A549 (cell line): ENCODE results near the gene MYH9. TPM values are rescaled to one million over a fixed set of nuclear protein-coding genes. Genes with fewer than 3 reads are reported as not detected.

Experiments used
- ATAC-seq, 2 experiments: fragments of 200-7000 bp in 1 of 2; fragments of >200 bp in 1 of 2; cut with Nextera tagmentation in 1 of 2; cut with Tn5 transposase in 1 of 2; 3 replicates each; pipeline versions ENCODE4 v1.8.0 to v1.9.1; 2018 to 2020; ENCODE audit warnings: mild to moderate bottlenecking in 1 of 2, moderate library complexity in 1 of 2
- CTCF ChIA-PET: fragments of 300-600 bp; sonication (Branson Sonifier 250); formaldehyde crosslinking; extraction: SDS; loops from one replicate; lab custom pipeline; 2021; ENCODE audit warnings: antibody characterized with exemption, inconsistent platforms; lab: Yijun Ruan, JAX
- POLR2A ChIA-PET: fragments of 350-600 bp; formaldehyde crosslinking; extraction: SDS; loops from one replicate; lab custom pipeline; 2021; ENCODE audit warnings: antibody characterized with exemption, inconsistent platforms; lab: Yijun Ruan, JAX
- DNase-seq, 2 experiments: peaks; one replicate each; pipeline versions ENCODE4 v3.0.0 to v3.0.0-alpha.2; 2011 to 2016; ENCODE audit warnings: low read depth in 1 of 2, low spot score in 1 of 2
- FAIRE-seq: peaks from 2 replicates; lab custom pipeline; 2011; peaks lifted over from hg19 to GRCh38; lab: Jason Lieb, UNC
- H3K27ac ChIP-seq, 2 experiments: fragments of >200 bp; sonication (Bioruptor Twin); formaldehyde crosslinking; 3 replicates each; pipeline ENCODE4 v1.5.1; 2016 to 2017
- H3K4me1 ChIP-seq: fragments of >200 bp; sonication (Bioruptor Twin); formaldehyde crosslinking; 3 replicates; pipeline ENCODE4 v1.6.1; 2016
- H3K4me2 ChIP-seq: fragments of >200 bp; sonication (Bioruptor Twin); formaldehyde crosslinking; 3 replicates; pipeline ENCODE4 v1.6.1; 2016
- H3K4me3 ChIP-seq: fragments of >200 bp; sonication (Bioruptor Twin); formaldehyde crosslinking; 3 replicates; pipeline ENCODE4 v1.5.1; 2016
- H3K9me3 ChIP-seq: fragments of >200 bp; sonication (Bioruptor Twin); formaldehyde crosslinking; 3 replicates; pipeline ENCODE4 v1.6.1; 2016
- BCL3 ChIP-seq: fragments of >200 bp; sonication (Bioruptor Twin); formaldehyde crosslinking; IDR thresholded peaks from 3 replicates; pipeline ENCODE4 v1.6.1; 2016
- CHD2 ChIP-seq: fragments of 150-350 bp; IDR thresholded peaks from 2 replicates; pipeline ENCODE4 v1.6.1; 2014; ENCODE audit warnings: low read length; ENCODE audit not compliant: partially characterized antibody
- CHD4 ChIP-seq: fragments of 200-600 bp; sonication (generic); IDR thresholded peaks from 2 replicates; pipeline ENCODE4 v1.6.1; 2016; ENCODE audit warnings: antibody characterized with exemption, mild to moderate bottlenecking, borderline replicate concordance
- ESRRA ChIP-seq: fragments of 150-350 bp; IDR thresholded peaks from 2 replicates; pipeline ENCODE4 v1.6.1; 2014; ENCODE audit warnings: mild to moderate bottlenecking, low read length, borderline replicate concordance
- FOSB ChIP-seq: fragments of 250-450 bp; sonication (Bioruptor Pico); IDR thresholded peaks from 2 replicates; pipeline ENCODE4 v1.5.0; 2020; ENCODE audit warnings: mild to moderate bottlenecking, moderate library complexity
- FOSL2 ChIP-seq, 2 experiments: fragments of 450-650 bp in 1 of 2; fragments of >200 bp in 1 of 2; sonication (Bioruptor Twin) in 1 of 2; formaldehyde crosslinking; IDR thresholded peaks; 2 replicates each; pipeline versions ENCODE4 v1.5.0 to v1.6.1; 2016 to 2020; ENCODE audit warnings: mild to moderate bottlenecking in 1 of 2, moderate library complexity in 1 of 2
- GATA3 ChIP-seq: IDR thresholded peaks from 2 replicates; pipeline ENCODE4 v1.6.1; 2012; ENCODE audit warnings: borderline replicate concordance
- JUN ChIP-seq, 2 experiments: fragments of >200 bp; sonication (Bioruptor Twin); formaldehyde crosslinking; IDR thresholded peaks; 2 replicates in 1 of 2; 3 replicates in 1 of 2; pipeline ENCODE4 v1.6.1; 2016 to 2017
- JUNB ChIP-seq: fragments of >200 bp; sonication (Bioruptor Twin); formaldehyde crosslinking; IDR thresholded peaks from 2 replicates; pipeline ENCODE4 v1.6.1; 2016
- KDM5A ChIP-seq: fragments of 200-600 bp; sonication (generic); IDR thresholded peaks from 2 replicates; pipeline ENCODE4 v1.6.1; 2016; ENCODE audit warnings: antibody characterized with exemption, mild to moderate bottlenecking
- MYC ChIP-seq: IDR thresholded peaks from 2 replicates; pipeline ENCODE4 v1.6.1; 2012; ENCODE audit warnings: mild to moderate bottlenecking, inconsistent platforms, low read length, improper control_type of control experiment, borderline replicate concordance
- PHF8 ChIP-seq: fragments of 200-600 bp; sonication (generic); IDR thresholded peaks from 2 replicates; pipeline ENCODE4 v1.6.1; 2016; ENCODE audit warnings: low read depth, mild to moderate bottlenecking, antibody characterized with exemption, moderate library complexity, borderline replicate concordance
- RAD21 ChIP-seq, 2 experiments: fragments of >200 bp in 1 of 2; sonication (Bioruptor Twin) in 1 of 2; formaldehyde crosslinking in 1 of 2; IDR thresholded peaks in 1 of 2; conservative IDR thresholded peaks in 1 of 2; 2 replicates in 1 of 2; 3 replicates in 1 of 2; pipeline ENCODE4 v1.6.1; 2012 to 2018; ENCODE audit warnings: inconsistent platforms in 1 of 2
- RARB ChIP-seq: fragments of 250-450 bp; sonication (Bioruptor Pico); IDR thresholded peaks from 2 replicates; pipeline ENCODE4 v1.8.0; 2021; ENCODE audit warnings: mild to moderate bottlenecking, moderate library complexity
- RCOR1 ChIP-seq: fragments of 150-350 bp; IDR thresholded peaks from 2 replicates; pipeline ENCODE4 v1.6.1; 2014; ENCODE audit warnings: antibody characterized with exemption, low read length, low read depth
- SREBF2 ChIP-seq: fragments of 450-650 bp; IDR thresholded peaks from 2 replicates; pipeline ENCODE4 v1.6.1; 2014; ENCODE audit warnings: mild to moderate bottlenecking, moderate library complexity
- ZC3H11A ChIP-seq: fragments of 450-650 bp; IDR thresholded peaks from 2 replicates; pipeline ENCODE4 v1.6.1; 2014; ENCODE audit warnings: antibody characterized with exemption, mild to moderate bottlenecking
- ZFP36 ChIP-seq: fragments of 450-650 bp; IDR thresholded peaks from 2 replicates; pipeline ENCODE4 v1.6.1; 2014; ENCODE audit warnings: borderline replicate concordance; ENCODE audit not compliant: partially characterized antibody
- ZNF302 ChIP-seq: fragments of 250-450 bp; sonication (Bioruptor Pico); IDR thresholded peaks from 2 replicates; pipeline ENCODE4 v1.9.0; 2021; ENCODE audit warnings: inconsistent platforms, mild to moderate bottlenecking, moderate library complexity
- WGBS: methylation state at CpG from one replicate; pipeline ENCODE4 v1.1.6; 2017; ENCODE audit errors: missing lambda C conversion rate; 5-methylcytosine and 5-hydroxymethylcytosine counted together
- polyA plus RNA-seq, 4 experiments: library from polyadenylated mRNA; depleted of rRNA in 3 of 4; stranded (reverse); fragments of >200 nt; fragmentation: RNase III in 1 of 4; extraction: RNeasy Plus Mini Kit Qiagen cat#74134 plus additional on column Dnase treatment in 1 of 4; gene quantifications; 2 replicates in 3 of 4; 3 replicates in 1 of 4; pipeline ENCODE4 v1.2.3, GENCODE V29; 2011 to 2017

The MYH9 gene
- polyA plus RNA-seq, 2 of the 4 experiments (the other 2 are of a cell fraction) = 92.1 to 158 TPM

GRCh38 chr22:36323855-36324331, 63.9 kb downstream of the MYH9 start (continued):
- no peak for TF ChIP-seq ZNF302 (CRISPR knock-in tag)
- no peak for TF ChIP-seq BCL3
- no peak for TF ChIP-seq GATA3
- TF ChIP-seq PHF8 = no peak
- TF ChIP-seq JUNB = no peak
- TF ChIP-seq SREBF2 = no peak
- no peak for TF ChIP-seq ZFP36

GRCh38 chr22:36323182-36323854, 64.4 kb downstream of the MYH9 start:
- POLR2A ChIA-PET = no interaction called here
- DNase-seq = no peak
- TF ChIP-seq ESRRA (0 out of 2 replicates have a peak, but pooled peaks have one; percentile 47), JUNB (no peak), RCOR1 (no peak), ZC3H11A (no peak), FOSB (CRISPR knock-in tag) (no peak)
- peaks cover 38% of the 10 kb centered on the region for H3K4me1 ChIP-seq
- no peak for ATAC-seq
- H3K9me3 ChIP-seq = no peaks in the 10 kb centered on the region
- 82% methylated on average over 9 of the region's 14 CpGs for WGBS
- peak overlapping the region in 1 of 2 experiments; percentile 99; a peak in 2 of 6 replicates for H3K27ac ChIP-seq
- CTCF ChIA-PET = interaction anchor here (1.2 to 3.1 kb wide), 4 partner anchors 9 to 148 kb away, joined by 3 to 17 read pairs (median 12); no protein-coding TSS in a partner anchor
- FAIRE-seq = no peak
- H3K4me2 ChIP-seq = no peak overlapping the region
- H3K4me3 ChIP-seq = no peak overlapping the region

GRCh38 chr22:36322602-36322915, 65.2 kb downstream of the MYH9 start:
- CTCF ChIA-PET = interaction anchor here (1.2 to 2.9 kb wide), 4 partner anchors 9 to 148 kb away, joined by 3 to 17 read pairs (median 9); no protein-coding TSS in a partner anchor
- WGBS = 85% methylated on average over 7 of the region's 11 CpGs
- no peak overlapping the region for H3K4me3 ChIP-seq
- TF ChIP-seq MYC = no peak
- TF ChIP-seq CHD2 = no peak
- TF ChIP-seq FOSL2 (IDR thresholded peaks at IDR 0.05) = no peak
- no peak for TF ChIP-seq FOSL2 (CRISPR knock-in tag; IDR thresholded peaks at IDR 0.05)
- TF ChIP-seq RCOR1 = no peak
- no peak for TF ChIP-seq RAD21 (conservative IDR thresholded peaks at IDR 0.05 in 1 of 2, IDR thresholded peaks at IDR 0.05 in 1 of 2)
- TF ChIP-seq RARB (CRISPR knock-in tag) = no peak
- TF ChIP-seq KDM5A = no peak
- TF ChIP-seq CHD4 = no peak
- TF ChIP-seq FOSB (CRISPR knock-in tag) = no peak
- TF ChIP-seq ZC3H11A = no peak
- no peak for TF ChIP-seq JUN (IDR thresholded peaks at IDR 0.05)
- no peak for TF ChIP-seq GATA3
- peaks cover 30% of the 10 kb centered on the region for H3K4me1 ChIP-seq
- POLR2A ChIA-PET = no interaction called here
- DNase-seq (no peak), ATAC-seq (no peak), FAIRE-seq (no peak)
- no peak overlapping the region for H3K4me2 ChIP-seq
- peak overlapping the region in 1 of 2 experiments; percentile 44; a peak in 1 of 6 replicates for H3K27ac ChIP-seq
- no peaks in the 10 kb centered on the region for H3K9me3 ChIP-seq
